ENCODE data around the gene TEX261.
"Not testable (repeated sequence)": the region's sequence is repeated elsewhere in the genome, so short reads cannot be mapped to it uniquely, and the experiment has no call there.

TEX261 gene

DNA sequence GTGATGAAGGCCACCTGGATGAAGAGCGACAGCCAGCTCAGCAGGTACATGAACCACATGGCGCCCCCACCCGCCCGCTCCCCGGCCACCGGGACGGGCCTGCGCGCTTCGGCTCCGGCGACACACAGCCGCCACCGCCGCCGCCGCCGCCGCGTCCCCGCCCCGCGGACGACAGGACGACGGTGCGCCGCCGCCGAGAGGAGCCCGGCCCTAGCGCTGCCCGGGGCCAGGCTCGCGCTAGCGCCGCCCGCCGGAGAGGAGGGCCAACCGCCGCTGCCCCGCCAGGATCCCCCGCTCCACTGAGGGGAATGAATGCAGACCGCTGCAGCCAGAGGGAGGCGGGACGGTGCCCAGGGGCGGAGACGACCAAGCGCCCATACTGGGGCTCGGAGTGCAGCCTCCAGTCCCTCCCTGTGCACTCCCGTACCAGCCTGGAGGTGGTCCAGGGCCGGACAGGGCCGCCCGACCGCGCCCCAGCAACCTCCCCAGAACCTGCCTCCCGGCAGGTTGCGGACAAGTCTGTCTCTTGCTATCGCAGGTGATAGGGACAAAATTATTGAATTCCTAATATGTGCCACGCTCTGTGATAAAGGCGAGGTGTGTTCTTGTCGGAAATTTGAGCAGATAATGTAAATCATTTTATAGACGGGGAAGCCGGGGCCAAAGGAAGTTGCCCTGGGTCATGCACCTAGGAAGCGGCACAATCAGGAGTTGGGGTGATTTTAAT, at the start of gene TEX261:
TSS of gene TEX261 (minus strand) at position 175 of the 727 bp plus-strand sequence. CDS start at position 59, 116 bp downstream.
- peak; percentile 87 for DNase-seq

DNA sequence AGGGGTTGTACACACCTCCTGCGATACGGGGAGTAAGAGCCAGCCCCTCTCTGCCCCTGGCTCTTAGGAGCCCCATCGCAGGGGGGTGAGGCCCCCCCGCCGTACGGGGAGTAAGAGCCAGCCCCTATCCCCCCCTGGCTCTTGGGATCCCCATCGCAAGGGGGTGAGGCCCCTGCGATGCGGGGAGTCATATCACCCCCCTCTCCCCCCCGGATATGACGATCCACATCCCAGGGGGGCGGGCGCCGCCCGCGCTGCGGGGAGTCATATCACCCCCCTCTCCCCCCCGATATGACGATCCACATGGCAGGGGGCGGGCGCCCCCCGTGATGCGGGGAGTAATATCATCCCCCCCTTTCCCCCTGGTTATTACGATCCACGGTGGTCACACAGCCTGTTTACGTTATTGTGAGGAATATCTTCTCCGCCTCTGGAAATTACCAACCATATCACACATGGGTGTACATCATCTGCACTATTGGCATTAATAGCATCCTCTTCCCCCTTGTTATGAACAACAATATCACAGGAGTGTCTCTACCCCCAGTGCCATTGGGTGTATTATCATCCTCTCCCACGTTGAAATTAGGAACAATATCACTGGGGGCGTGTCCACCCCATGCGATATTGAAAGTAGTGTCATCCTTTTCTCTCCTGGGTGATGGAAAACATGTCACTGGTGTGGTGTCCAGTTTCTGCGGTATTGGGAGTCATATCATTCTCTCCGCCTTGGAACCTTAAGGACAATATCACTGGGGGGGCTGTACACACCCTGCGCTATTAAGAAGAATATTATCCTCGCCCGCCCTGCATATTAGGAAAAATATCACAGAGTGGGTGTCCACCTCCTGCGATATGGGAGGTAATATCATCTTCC, 49.1 kb upstream of the TEX261 start:
- no peak for DNase-seq

DNA sequence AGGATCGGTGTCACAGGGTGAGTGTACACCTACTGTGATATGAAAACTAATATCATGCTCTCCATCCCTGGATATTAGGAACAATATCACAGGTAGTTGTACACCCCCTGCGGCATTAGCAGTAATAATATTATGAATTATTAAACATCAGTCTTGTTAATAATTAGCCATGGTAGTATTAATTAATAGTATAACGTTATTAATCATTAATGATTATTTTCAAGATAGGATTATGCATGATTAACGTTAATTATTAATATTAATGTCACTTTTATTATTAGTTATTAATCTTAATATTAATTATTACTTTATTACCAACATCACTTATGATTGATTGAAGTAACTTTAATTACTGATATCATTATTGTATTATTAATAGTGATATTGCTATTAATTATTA, 47.6 kb upstream of the TEX261 start:
- no peak for DNase-seq

DNA sequence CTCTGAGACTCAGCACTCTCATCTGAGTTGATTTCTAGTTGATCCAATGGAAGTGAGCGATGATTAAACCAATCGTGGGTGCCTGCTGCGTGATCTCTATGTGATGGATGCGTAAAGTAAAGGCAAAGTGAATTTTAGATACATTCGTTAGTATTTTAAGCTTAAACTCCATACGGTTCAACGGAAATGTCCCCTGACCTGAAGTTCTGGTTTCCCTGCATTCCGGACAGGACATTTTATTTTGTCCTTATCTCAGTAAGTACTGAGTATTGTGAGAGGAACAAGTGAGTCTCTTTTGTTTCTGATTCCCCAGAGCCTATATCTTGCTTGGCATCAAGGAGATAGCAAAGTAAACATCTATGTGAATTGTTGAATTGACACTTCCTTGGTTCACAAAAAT, 41.6 kb upstream of the TEX261 start:
- DNase-seq, result not testable (repeated sequence)

DNA sequence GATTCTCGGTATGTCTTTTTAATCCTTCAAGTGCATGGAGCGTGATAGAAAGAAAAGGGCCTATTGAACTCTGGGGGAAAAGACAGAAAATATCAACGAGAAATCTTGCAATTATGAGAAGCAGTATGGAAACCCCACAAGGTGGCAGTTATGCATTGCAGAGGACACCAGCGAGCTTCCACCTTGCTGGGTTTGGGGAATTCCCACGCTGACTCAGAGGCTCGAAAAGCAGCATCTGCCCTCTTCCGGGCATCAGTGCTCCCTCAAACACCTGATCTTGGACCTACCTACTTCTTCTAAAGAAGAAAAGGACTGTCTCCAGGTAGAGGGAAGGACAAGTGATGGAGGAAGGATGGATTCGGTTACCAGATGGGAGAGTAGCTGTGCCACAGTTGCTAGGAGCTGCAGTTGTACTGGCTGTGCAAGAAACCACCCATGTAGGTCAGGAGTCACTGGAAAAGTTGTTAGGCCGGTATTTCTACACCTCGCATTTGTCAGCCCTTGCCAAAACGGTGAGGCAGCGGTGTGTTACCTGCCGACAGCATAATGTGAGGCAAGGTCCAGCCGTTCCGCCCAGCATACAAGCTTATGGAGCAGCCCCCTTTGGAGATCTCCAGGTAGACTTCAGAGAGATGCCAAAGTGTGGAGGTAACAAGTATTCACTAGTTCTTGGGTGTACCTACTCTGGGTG, 29.0 kb upstream of the TEX261 start:
- not testable (repeated sequence) for DNase-seq

DNA sequence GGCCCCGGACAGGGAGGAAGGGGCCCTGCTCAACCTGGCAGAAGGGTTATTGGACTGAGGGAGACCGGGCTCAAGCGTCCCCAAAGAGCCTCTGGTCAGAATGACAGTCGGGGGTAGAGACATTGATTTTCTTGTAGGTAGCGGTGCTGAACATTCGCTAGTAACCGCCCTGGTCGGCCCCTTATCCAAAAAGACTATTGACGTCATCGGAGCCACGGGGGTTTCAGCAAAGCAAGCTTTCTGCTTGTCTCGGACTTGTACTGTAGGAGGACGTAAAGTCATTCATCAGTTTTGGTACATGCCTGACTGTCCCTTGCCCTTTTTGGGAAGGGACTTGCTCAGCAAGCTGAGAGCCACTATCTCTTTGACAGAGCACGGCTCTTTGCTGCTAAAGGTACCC, 26.7 kb upstream of the TEX261 start:
- DNase-seq, result not testable (repeated sequence)

DNA sequence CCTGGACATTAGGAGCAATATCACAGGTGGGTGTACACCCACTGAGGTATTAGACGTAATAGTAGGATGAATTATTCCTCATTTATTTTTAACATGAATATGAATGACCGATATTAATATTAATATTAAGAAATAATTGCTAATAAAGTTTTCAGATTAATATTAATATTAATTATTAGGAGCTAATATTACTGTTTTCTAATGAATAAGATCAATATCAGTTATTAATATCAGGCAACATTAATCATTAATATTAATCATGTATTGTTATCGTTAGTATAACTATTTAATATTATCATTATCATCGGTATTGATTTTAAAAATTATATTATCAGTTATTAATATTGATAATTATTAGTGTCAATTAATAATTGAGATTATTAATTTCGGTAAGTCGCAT, 25.3 kb upstream of the TEX261 start:
- not testable (repeated sequence) for DNase-seq

DNA sequence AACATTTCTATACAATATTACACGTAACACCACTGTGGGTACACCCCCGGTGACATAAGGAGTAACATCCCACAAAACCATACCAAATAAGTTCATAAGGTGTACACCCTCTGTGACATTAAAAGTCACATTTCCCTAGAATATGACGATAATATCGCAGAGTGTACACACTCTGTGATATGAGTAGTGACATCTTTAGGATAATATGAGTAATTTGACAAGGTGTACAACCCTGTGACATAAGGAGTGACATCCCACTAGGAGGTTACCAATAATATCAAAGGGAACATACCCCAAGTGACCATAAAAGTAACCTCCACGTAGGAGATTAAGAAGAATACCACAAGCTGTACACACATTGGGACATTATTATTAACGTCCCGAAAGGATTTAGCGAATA, 24.0 kb upstream of the TEX261 start:
- DNase-seq, result no peak

DNA sequence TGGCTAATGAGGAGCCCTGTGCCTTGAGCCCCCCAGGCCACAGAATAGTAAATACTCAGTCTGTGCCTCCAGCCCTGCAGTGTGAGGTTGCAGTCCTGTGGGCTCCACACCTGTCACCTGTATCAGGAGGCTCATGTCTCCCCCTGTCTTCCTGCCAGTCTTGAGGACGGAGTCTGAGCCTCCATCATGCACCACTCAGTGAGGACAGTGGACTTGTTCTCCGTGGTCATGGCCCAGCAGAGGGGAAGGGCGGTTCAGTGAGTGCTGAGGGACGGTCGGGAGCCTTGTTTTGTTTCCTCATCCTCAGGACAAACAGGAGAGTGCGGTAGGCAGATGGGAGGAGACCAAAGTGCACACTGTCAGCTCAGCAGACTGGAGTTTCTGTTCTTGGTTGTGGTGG, 17.1 kb upstream of the TEX261 start:
- DNase-seq, result not testable (repeated sequence)

DNA sequence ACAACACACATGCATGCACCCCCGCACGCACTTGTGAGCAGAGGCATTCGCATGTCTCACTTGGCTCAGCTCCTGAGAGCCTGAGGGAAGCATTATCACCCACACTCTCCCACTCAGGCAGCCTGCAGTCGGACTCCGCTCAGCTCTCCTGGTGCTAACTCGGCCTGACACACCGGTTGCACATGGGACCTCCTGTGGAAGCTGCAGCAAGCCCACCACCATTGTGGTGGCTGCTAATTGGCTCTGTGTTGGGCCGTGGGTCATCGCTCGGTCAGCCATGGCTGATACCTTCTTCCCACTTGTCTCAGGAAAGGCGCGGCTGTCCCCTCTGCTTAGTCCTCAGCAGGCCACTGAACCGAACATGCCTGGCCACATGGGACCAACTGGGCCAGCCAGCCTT, 13.7 kb upstream of the TEX261 start:
- no peak for DNase-seq

DNA sequence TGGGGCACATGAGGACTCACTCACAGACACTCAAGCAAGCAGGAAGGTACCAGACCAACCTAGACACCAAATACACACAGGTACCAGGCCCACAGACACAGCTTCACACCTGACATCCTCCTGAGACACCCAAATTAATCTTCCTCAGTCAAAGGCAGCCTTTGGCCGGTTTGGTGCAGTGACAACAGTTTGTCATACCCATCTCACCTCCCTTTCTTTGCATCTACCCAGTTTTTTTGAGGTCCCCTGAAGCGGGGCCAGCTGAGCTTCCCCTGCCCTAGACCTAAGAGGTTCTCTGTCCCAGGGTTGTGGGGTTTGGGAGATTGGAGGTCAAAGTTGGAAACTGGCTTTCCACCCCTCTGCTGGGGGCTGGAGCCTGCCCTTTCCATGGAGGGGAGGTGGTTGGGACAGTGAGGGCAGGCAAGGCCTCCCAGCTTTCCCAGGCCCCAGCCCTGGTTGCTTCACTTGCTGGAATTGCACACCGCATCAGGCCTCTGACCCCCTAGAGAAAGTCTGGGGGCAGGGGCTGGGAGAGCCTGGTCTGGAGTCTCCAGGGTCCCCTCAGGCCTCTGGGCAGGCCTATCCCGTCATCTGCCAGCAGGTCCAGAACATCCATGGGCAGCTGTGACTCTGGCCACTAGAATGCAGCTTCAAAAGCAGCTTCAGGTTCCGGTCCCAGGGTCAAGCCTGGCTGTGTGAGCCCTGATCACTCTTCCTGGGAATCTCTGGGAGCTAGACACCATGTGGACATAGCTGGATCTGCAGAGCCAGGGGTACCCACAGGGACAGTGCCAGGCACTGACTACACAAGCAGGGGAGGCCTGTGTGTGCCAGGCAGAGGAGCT, 12.5 kb upstream of the TEX261 start:
- no peak for DNase-seq

DNA sequence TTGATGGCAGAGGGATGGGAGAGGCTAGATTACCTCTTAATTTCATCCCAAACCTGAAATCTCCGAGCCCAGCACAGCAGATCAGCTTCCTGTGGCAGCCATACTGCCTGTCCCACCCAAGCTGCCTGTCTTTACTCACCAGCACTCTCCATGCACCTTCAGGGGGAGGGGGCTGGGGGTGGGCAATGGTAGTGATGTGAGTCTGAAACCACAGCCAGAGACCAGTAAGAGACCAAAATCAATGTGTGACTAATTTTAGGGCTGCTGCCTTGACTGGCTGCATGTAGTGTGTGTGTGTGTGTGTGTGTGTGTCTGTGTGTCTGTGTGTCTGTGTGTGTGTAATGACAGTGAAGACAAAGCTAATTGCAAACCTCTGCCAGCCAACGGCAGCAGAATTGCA, 11.7 kb upstream of the TEX261 start:
- no peak for DNase-seq

DNA sequence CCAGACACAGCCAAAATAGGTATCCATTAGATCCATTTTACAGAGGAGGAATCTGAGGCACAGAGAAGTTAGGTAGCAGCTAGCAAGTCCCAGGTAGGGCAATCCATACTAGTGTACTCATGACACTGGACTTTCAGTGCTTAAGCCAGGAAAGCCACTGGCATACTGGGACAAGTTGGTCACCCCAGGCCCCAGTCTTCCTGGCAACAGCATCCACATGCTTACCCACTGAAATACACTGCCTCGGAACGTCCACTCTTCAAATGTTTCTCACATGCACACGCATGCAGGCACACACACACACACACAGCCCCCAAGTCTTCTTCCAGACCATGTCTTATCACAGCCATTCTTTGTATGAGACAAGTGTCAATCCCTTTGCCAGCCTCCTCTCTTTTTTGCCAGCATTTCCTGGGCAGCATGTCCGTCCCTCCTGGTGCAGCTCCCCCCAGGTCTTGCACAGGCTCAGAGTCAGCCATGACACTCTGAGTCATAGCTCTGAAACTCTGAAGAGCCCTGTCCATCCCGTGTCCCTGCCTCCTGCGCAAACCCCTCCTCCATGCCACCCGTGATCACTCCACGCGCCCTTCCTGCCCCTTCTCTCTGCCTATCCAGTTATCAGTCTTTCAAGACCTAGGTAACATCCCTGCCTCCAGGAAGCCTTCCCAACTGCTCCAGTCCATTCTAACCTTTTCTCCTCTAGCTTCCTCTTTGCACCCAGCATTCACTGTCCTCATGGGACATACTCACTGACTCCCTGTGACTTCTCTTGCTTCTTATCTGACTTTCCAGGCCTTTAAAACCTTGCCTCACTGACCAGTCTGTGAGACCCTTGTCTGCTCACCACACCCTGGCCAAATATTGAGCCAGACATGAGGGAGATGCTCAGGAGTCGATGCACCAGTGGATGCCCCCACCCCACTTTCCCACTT, 10.9 kb upstream of the TEX261 start:
- no peak for DNase-seq

DNA sequence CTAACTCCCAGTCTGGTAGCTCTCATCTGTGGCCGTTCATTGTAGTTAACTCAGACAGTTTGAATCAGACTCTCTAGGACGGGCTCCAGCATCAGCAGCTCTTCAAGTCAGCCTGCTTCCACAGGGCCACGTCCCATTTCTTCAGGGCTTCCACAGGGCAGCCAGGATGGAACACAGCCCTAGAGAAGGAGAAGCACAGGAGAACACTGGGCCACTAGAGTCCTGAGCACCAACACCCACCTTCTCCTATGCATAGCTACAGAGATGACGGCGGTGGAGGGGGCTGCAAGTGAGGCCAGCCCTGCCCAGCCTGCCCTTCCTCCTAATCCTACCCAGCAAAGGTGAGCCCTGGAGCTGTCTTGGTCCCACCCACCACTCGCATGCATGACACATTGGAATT, 10.2 kb upstream of the TEX261 start:
- no peak for DNase-seq

DNA sequence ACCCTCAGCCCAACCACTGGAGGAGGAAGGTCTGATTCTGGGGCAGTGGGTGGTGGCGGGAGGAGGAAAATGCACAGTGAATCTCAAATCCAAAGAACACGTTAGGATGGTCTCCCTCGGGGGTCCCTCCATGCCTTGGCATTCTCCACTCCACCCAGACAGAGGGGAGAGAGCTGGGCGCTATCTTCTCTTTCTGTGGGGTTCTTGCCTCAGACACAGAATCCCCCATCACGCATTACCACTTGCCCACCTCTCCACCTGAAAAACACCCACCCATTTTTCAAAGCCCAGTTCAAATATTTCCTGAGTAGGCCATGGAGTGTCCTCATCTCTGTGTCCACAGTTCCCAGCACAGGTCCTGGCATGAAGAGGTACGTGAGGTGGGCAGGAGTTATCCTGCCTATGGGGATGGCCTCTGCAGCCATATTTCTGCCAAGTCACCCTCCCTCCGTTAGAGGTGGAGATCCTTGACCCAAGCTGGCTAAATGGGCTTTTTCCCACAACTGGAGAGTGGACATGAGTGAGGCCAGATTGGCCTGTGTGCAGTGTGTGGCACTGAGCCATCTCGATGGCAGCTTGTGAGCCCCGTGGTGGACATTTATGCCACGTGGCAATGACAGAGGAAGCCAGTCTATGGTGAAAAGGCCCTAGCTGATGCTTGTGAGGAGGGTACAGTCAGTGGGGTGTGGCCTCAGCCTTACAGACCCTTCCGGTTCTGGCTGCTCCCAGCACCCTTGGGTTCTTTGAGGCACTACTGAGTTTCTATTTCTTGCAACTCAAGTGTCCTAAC, 9.5 kb upstream of the TEX261 start:
- DNase-seq, result no peak

DNA sequence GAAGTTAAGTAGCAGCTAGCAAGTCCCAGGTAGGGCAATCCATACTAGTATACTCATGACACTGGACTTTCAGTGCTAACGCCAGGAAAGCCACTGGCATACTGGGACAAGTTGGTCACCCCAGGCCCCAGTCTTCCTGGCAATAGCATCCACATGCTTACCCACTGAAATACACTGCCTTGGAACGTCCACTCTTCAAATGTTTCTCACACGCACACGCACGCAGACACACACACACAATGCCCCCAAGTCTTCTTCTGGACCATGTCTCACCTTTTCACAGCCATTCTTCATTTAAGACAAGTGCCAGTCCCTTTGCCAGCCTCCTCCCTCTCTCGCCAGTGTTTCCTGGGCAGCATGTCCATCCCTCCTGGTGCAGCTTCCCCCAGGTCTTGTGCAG, 8.7 kb upstream of the TEX261 start:
- DNase-seq, result no peak

DNA sequence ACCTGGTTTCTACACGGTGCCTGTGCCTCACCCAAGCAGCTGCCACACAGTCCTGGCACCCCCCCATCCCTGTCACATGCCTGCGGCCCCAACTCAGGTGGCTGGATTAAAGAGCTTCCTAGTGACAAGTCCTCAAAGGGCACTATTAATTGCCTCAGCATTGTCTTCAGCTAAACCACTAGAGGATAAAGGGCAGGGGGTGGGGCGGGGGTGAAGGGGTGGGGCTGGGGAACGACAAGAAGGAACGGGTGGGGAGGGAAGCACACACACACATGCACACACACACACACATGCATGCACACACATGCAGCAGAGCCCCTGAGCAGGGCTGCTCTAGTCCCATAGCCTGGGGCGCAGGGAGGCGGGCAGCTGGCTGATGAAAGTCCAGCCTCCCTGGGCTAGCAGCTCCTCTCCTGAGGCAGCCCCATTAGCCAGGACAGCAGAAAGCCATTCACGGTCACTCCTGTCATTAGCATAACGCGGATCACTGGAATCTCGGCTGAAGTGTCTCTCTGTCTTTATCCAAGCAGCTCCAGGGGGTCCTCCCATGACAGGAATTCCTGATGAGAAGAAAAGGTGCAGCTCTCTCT, 7.4 kb upstream of the TEX261 start:
- DNase-seq, result no peak

DNA sequence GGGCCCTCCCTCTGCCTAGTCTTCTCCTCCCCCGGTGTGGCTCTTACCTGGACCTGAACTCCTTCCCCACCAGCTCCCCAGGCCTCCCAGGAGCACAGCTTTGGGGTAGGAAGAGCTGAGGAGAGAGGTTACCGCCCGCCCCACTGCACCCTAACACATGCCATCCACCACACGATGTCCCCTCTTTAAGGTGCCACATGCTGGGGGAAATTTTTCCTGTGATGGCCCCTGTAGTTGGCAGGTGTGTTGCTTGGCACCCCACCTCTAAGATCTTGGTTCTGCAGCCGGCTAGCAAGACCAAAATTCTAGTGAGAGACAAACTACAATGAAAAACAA, 6.9 kb upstream of the TEX261 start:
- DNase-seq, result no peak

DNA sequence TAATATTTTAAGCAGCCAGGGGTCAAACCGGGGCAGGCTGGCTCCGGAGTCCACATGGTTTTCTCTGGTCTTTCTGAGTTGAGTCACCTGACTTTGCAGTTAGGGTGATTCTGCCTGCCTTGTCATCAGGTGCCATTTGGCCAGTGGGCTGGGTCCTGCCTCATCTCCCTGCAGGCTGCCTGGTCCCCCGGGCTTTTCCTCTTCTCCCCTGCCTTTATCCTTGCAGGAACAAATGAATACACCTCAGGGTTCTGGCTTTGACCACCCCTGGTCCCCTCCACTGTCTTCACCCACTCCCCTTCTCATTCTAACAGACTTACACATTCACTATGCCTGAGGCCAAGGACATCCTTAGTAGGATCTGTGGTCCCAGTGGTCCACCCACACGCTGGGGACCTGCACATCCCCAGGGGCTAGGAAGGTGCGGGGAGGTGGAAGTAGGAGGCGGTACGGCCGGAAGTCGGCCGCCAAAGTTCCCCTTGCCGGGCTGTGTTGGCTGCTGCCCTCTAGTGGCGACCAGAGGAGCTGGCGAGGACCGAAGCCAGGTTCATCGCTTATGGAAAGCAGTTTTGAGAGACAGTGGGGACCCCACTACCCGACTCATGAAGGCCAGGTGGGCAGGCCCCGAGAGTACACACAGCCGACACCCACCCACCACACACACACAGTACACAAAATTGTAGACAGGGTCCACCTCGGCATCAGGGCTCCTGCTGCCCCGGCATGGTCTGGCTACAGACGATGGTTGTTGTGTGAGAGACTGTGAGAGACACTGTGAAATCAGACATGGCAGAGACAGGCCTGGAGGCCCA, 6.3 kb upstream of the TEX261 start:
- peak; percentile 64 for DNase-seq
